KMS-11 (cell line): ENCODE results near the gene IRGC.

Experiments used
- H2AFZ ChIP-seq: fragments of 200-600 bp; sonication (generic); 2 replicates; pipeline ENCODE4 v1.6.1; 2016; ENCODE audit warnings: antibody characterized with exemption, mixed run types, low read depth
- H3K27ac ChIP-seq: fragments of 200-600 bp; sonication (generic); 2 replicates; pipeline ENCODE4 v1.6.1; 2016; ENCODE audit warnings: mild to moderate bottlenecking, mixed run types
- H3K27me3 ChIP-seq: fragments of 200-600 bp; sonication (generic); 2 replicates; pipeline ENCODE4 v1.6.1; 2017; ENCODE audit warnings: mild to moderate bottlenecking, low read depth, mixed run types, moderate library complexity; ENCODE audit not compliant: insufficient read depth
- H3K36me3 ChIP-seq: fragments of 200-600 bp; sonication (generic); 2 replicates; pipeline ENCODE4 v1.6.1; 2017; ENCODE audit warnings: mild to moderate bottlenecking, mixed run types; ENCODE audit not compliant: insufficient read depth
- H3K4me1 ChIP-seq: fragments of 200-600 bp; sonication (generic); 2 replicates; pipeline ENCODE4 v1.6.1; 2016; ENCODE audit warnings: mild to moderate bottlenecking, low read depth, mixed run types; ENCODE audit not compliant: poor library complexity, severe bottlenecking
- H3K4me2 ChIP-seq: fragments of 200-600 bp; sonication (generic); 2 replicates; pipeline ENCODE4 v1.7.0; 2016; ENCODE audit warnings: mild to moderate bottlenecking, mixed run types
- H3K4me3 ChIP-seq: fragments of 200-600 bp; sonication (generic); IDR thresholded peaks from 2 replicates; pipeline ENCODE4 v1.6.1; 2017; ENCODE audit warnings: low read depth, low read length, mixed read lengths; ENCODE audit not compliant: insufficient read depth
- H3K79me2 ChIP-seq: fragments of 200-600 bp; sonication (generic); 2 replicates; pipeline ENCODE4 v1.6.1; 2016; ENCODE audit warnings: low read depth, mixed run types; ENCODE audit not compliant: insufficient read depth
- H3K9ac ChIP-seq: fragments of 200-600 bp; sonication (generic); 2 replicates; pipeline ENCODE4 v1.6.1; 2016; ENCODE audit warnings: mild to moderate bottlenecking, mixed run types
- H4K20me1 ChIP-seq: fragments of 200-600 bp; sonication (generic); 2 replicates; pipeline ENCODE4 v1.6.1; 2016; ENCODE audit warnings: mild to moderate bottlenecking, mixed run types; ENCODE audit not compliant: insufficient read depth
- CTCF ChIP-seq: fragments of 200-600 bp; sonication (generic); conservative IDR thresholded peaks from 2 replicates; pipeline ENCODE4 v1.6.1; 2017; ENCODE audit warnings: low read depth, mild to moderate bottlenecking, antibody characterized with exemption, low read length, moderate library complexity, mixed read lengths

Gene IRGC

GRCh38 chr19:43747557-43748204 is 31.8 kb downstream of the IRGC start:
- H3K4me3 ChIP-seq = no peak overlapping the region
- no peak overlapping the region for H3K9ac ChIP-seq
- no peaks in the 10 kb centered on the region for H4K20me1 ChIP-seq
- H3K36me3 ChIP-seq = peaks cover 3% of the 10 kb centered on the region; the same call in 1 of the 2 replicates
- no peak for TF ChIP-seq CTCF
- no peaks in the 10 kb centered on the region for H3K4me1 ChIP-seq
- H2AFZ ChIP-seq = no peak overlapping the region
- H3K79me2 ChIP-seq = no peaks in the 10 kb centered on the region; the same call in 1 of the 2 replicates
- no peak overlapping the region for H3K27ac ChIP-seq
- no peaks in the 10 kb centered on the region for H3K27me3 ChIP-seq
- no peak overlapping the region for H3K4me2 ChIP-seq

- H3K36me3 ChIP-seq = peaks cover 3% of the 10 kb centered on the region; the same call in 1 of the 2 replicates
- H3K79me2 ChIP-seq = peaks cover 3% of the 10 kb centered on the region; the same call in 1 of the 2 replicates
- no peak overlapping the region for H3K4me2 ChIP-seq
- H2AFZ ChIP-seq = no peak overlapping the region
- H3K4me1 ChIP-seq = peaks cover under 1% of the 10 kb centered on the region
- H3K4me3 ChIP-seq = no peak overlapping the region
- no peak for TF ChIP-seq CTCF
- no peak overlapping the region for H3K27ac ChIP-seq
- H3K27me3 ChIP-seq = no peaks in the 10 kb centered on the region
- H3K9ac ChIP-seq = no peak overlapping the region
- H4K20me1 ChIP-seq = no peaks in the 10 kb centered on the region
These were observed 32.3 kb downstream of the IRGC start for GRCh38 chr19:43748205-43748594.

- peaks cover 3% of the 10 kb centered on the region; the same call in 1 of the 2 replicates for H3K36me3 ChIP-seq
- no peak overlapping the region for H3K4me2 ChIP-seq
- H3K79me2 ChIP-seq = peaks cover 8% of the 10 kb centered on the region; the same call in 1 of the 2 replicates
These were observed 32.8 kb downstream of the IRGC start for GRCh38 chr19:43748685-43749084.

GRCh38 chr19:43749152-43749551 is 33.3 kb downstream of the IRGC start:
- Histone ChIP-seq H3K36me3 (peaks cover 3% of the 10 kb centered on the region; the same call in 1 of the 2 replicates), H3K9ac (no peak overlapping the region), H3K79me2 (peaks cover 13% of the 10 kb centered on the region; the same call in 1 of the 2 replicates), H3K27me3 (no peaks in the 10 kb centered on the region), H3K27ac (no peak overlapping the region), H2AFZ (no peak overlapping the region), H3K4me2 (no peak overlapping the region), H4K20me1 (no peaks in the 10 kb centered on the region), H3K4me1 (peaks cover 6% of the 10 kb centered on the region), H3K4me3 (no peak overlapping the region)
- TF ChIP-seq CTCF = no peak

More at GRCh38 chr19:43748685-43749084, 32.8 kb downstream of the IRGC start:
- TF ChIP-seq CTCF = no peak
- no peak overlapping the region for H3K27ac ChIP-seq
- no peak overlapping the region for H2AFZ ChIP-seq
- no peak overlapping the region for H3K9ac ChIP-seq
- H3K27me3 ChIP-seq = no peaks in the 10 kb centered on the region
- peaks cover 6% of the 10 kb centered on the region for H3K4me1 ChIP-seq
- H4K20me1 ChIP-seq = no peaks in the 10 kb centered on the region
- no peak overlapping the region for H3K4me3 ChIP-seq
